ENCODE data around the gene ZFHX2. TPM values are rescaled to one million over a fixed set of nuclear protein-coding genes. Genes with fewer than 3 reads are reported as not detected.

The ZFHX2 gene
- polyA plus RNA-seq, 1 donor from 2014 or later: 0.72 TPM

GRCh38 chr14:23486036-23486435, 65.5 kb downstream of the ZFHX2 start:
- H3K9me3 ChIP-seq (ENCODE audit: low read length): no peaks in the 10 kb centered on the region
- H3K9me2 ChIP-seq (ENCODE audit: insufficient read depth, low read length): no peaks in the 10 kb centered on the region
- TF ChIP-seq, protein P1, sequence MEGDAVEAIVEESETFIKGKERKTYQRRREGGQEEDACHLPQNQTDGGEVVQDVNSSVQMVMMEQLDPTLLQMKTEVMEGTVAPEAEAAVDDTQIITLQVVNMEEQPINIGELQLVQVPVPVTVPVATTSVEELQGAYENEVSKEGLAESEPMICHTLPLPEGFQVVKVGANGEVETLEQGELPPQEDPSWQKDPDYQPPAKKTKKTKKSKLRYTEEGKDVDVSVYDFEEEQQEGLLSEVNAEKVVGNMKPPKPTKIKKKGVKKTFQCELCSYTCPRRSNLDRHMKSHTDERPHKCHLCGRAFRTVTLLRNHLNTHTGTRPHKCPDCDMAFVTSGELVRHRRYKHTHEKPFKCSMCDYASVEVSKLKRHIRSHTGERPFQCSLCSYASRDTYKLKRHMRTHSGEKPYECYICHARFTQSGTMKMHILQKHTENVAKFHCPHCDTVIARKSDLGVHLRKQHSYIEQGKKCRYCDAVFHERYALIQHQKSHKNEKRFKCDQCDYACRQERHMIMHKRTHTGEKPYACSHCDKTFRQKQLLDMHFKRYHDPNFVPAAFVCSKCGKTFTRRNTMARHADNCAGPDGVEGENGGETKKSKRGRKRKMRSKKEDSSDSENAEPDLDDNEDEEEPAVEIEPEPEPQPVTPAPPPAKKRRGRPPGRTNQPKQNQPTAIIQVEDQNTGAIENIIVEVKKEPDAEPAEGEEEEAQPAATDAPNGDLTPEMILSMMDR (IDR thresholded peaks at IDR 0.05; ENCODE audit: poor library complexity, severe bottlenecking): no peak
- H3K27me3 ChIP-seq (ENCODE audit: insufficient read depth, low read depth, low read length): no peaks in the 10 kb centered on the region
- no peaks in the 10 kb centered on the region for H3K36me3 ChIP-seq (ENCODE audit: insufficient read depth, low read length)
- H3K4me3 ChIP-seq (ENCODE audit: low read length): no peak overlapping the region
- no peaks in the 10 kb centered on the region for H4K20me1 ChIP-seq (ENCODE audit: insufficient read depth)
- H3K79me2 ChIP-seq (replicated peaks; ENCODE audit: insufficient read depth, low read length): no peaks in the 10 kb centered on the region
- no peak overlapping the region for H3K27ac ChIP-seq (ENCODE audit: low read length)
- no peak overlapping the region for H3K4me2 ChIP-seq (ENCODE audit: low read length)
- H3F3A ChIP-seq (ENCODE audit: insufficient read depth, low read length, poor library complexity, severe bottlenecking): no peaks in the 10 kb centered on the region
- H3K9ac ChIP-seq (ENCODE audit: low read length): no peak overlapping the region
- no peak overlapping the region for H2AFZ ChIP-seq (ENCODE audit: low read depth, low read length)

DNA sequence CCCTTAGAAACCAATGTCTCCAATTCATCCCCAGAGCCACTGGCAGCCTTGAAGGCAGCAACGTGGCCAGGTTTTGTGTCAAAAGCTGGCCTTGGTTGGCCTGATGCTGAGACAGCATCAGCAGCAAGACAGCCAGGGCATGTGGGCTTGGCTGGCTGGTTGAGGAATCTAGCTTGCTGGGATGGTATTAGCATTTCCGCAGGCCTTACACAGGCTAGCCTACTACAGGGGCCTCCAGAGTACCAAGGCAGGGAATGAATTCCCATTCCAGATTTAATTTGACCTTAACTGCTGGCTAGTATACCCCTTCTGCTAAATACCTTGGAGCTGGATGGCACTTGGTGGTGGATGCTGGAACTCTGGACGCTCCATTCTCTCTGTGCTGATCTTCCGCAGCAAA, 66.2 kb downstream of the ZFHX2 start:
- Histone ChIP-seq H3K79me2 (replicated peaks; ENCODE audit: insufficient read depth, low read length) (no peaks in the 10 kb centered on the region), H3K27ac (ENCODE audit: low read length) (no peak overlapping the region), H3K4me2 (ENCODE audit: low read length) (no peak overlapping the region), H3K9ac (ENCODE audit: low read length) (no peak overlapping the region), H2AFZ (ENCODE audit: low read depth, low read length) (no peak overlapping the region), H3K4me3 (ENCODE audit: low read length) (no peak overlapping the region), H3F3A (ENCODE audit: insufficient read depth, low read length, poor library complexity, severe bottlenecking) (no peaks in the 10 kb centered on the region), H4K20me1 (ENCODE audit: insufficient read depth) (no peaks in the 10 kb centered on the region), H3K36me3 (ENCODE audit: insufficient read depth, low read length) (no peaks in the 10 kb centered on the region), H3K27me3 (ENCODE audit: insufficient read depth, low read depth, low read length) (no peaks in the 10 kb centered on the region), H3K9me3 (ENCODE audit: low read length) (no peaks in the 10 kb centered on the region), H3K9me2 (ENCODE audit: insufficient read depth, low read length) (no peaks in the 10 kb centered on the region)
- TF ChIP-seq MXI1 (conservative IDR thresholded peaks at IDR 0.05; ENCODE audit: poor library complexity, severe bottlenecking): no peak
- TF ChIP-seq, protein P1 (IDR thresholded peaks at IDR 0.05; ENCODE audit: poor library complexity, severe bottlenecking): no peak
- TF ChIP-seq SMC3 (conservative IDR thresholded peaks at IDR 0.05; ENCODE audit: poor library complexity): no peak
- TF ChIP-seq REST (IDR thresholded peaks at IDR 0.05; ENCODE audit: borderline replicate concordance): no peak
- no peak for TF ChIP-seq TAF1 (IDR thresholded peaks at IDR 0.05; ENCODE audit: low read depth)
